Immature natural killer cell (primary cell): ENCODE results near the gene LGI2. TPM values are rescaled to one million over a fixed set of nuclear protein-coding genes. Genes with fewer than 3 reads are reported as not detected.
"Not testable (repeated sequence)": the region's sequence is repeated elsewhere in the genome, so short reads cannot be mapped to it uniquely, and the experiment has no call there.

Experiments used
- DNase-seq, 3 donors: peaks; one replicate each; pipeline ENCODE4 v3.0.0; 2022; ENCODE audit warnings: mixed read lengths in 1 of 3
- H3K27ac Mint-ChIP-seq, 6 donors: one replicate each; pipeline ENCODE4 v1.8.0; 2020; ENCODE audit warnings: mixed read lengths in 6 of 6, mild to moderate bottlenecking in 5 of 6, inconsistent platforms in 4 of 6, moderate library complexity in 3 of 6
- H3K27me3 Mint-ChIP-seq, 3 donors: one replicate each; pipeline ENCODE4 v1.8.0; 2020 to 2021; ENCODE audit warnings: low read depth in 3 of 3, mild to moderate bottlenecking in 3 of 3, mixed read lengths in 3 of 3, moderate library complexity in 3 of 3, inconsistent platforms in 1 of 3
- H3K36me3 Mint-ChIP-seq, 3 donors: one replicate each; pipeline ENCODE4 v1.8.0; 2020; ENCODE audit warnings: mixed read lengths in 3 of 3, inconsistent platforms in 2 of 3, mild to moderate bottlenecking in 2 of 3
- H3K4me1 Mint-ChIP-seq, 2 donors: one replicate each; pipeline ENCODE4 v1.8.0; 2020; ENCODE audit warnings: inconsistent platforms in 2 of 2, mild to moderate bottlenecking in 2 of 2, mixed read lengths in 2 of 2, moderate library complexity in 1 of 2
- H3K4me3 Mint-ChIP-seq, 5 donors: one replicate each; pipeline ENCODE4 v1.8.0; 2020; ENCODE audit warnings: mild to moderate bottlenecking in 5 of 5, mixed read lengths in 5 of 5, inconsistent platforms in 3 of 5, moderate library complexity in 3 of 5
- H3K9me3 Mint-ChIP-seq, 6 donors: one replicate each; pipeline ENCODE4 v1.8.0; 2020; ENCODE audit warnings: mild to moderate bottlenecking in 6 of 6, mixed read lengths in 6 of 6, inconsistent platforms in 4 of 6, moderate library complexity in 3 of 6
- polyA plus RNA-seq, 3 donors: library from polyadenylated mRNA; unstranded; fragments of 300-500 nt; fragmentation: Illumina TruSeq; gene quantifications; one replicate each; pipeline ENCODE4 v1.2.3, GENCODE V29; 2021

Gene LGI2
- polyA plus RNA-seq, 3 donors from 2014 or later: not detected

- Mint-ChIP-seq H3K27me3 (peaks cover 7 to 36% (median 22%) of the 10 kb centered on the region in 3 donors), H3K4me3 (peak overlapping the region in 4 of 5 donors; percentile 11 to 38 (median 26)), H3K36me3 (no peaks in the 10 kb centered on the region), H3K27ac (no peak overlapping the region), H3K4me1 (peaks cover 0 to 3% of the 10 kb centered on the region in 2 donors), H3K9me3 (peaks cover 0 to 4% (median 2%) of the 10 kb centered on the region in 6 donors)
- no peak for DNase-seq
These were observed 1.1 kb downstream of the LGI2 start for GRCh38 chr4:25029479-25030276.

DNA sequence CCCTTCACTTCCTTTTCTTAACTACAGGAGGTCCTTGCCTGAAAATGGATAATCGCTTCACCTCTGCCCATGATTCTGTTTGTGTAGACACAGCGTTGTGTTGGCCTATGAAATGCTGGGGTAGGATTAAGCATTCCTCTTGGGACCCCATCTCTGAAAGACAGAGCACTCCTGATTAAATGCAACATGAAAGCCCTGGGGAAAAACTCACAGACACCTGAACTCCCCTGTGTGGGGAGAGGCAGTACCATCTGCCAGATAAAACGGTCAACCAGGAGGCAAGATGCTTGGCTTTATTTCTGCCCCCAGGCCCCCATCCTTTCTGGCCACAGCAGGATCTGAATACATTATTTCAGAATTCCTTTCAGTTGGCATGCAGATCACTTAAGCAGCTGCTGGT, 1.9 kb downstream of the LGI2 start:
- Mint-ChIP-seq H3K4me1 (peaks cover 0 to 3% of the 10 kb centered on the region in 2 donors), H3K36me3 (no peaks in the 10 kb centered on the region), H3K27ac (no peak overlapping the region), H3K9me3 (peaks cover 0 to 4% (median 0%) of the 10 kb centered on the region in 6 donors), H3K4me3 (no peak overlapping the region), H3K27me3 (peaks cover 7 to 35% (median 19%) of the 10 kb centered on the region in 3 donors)
- DNase-seq: no peak

- H3K9me3 Mint-ChIP-seq: no peaks in the 10 kb centered on the region
- H3K36me3 Mint-ChIP-seq: no peaks in the 10 kb centered on the region
- no peak for DNase-seq
- H3K27me3 Mint-ChIP-seq: peaks cover 0 to 7% (median 6%) of the 10 kb centered on the region in 3 donors
- no peak overlapping the region for H3K4me3 Mint-ChIP-seq
- no peak overlapping the region for H3K27ac Mint-ChIP-seq
- no peaks in the 10 kb centered on the region for H3K4me1 Mint-ChIP-seq
These were observed 8.0 kb downstream of the LGI2 start for GRCh38 chr4:25022766-25023165.

GRCh38 chr4:25021216-25021615, 9.5 kb downstream of the LGI2 start:
- peaks cover 0 to 6% (median 3%) of the 10 kb centered on the region in 3 donors for H3K27me3 Mint-ChIP-seq

GRCh38 chr4:25020236-25020635, 10.5 kb downstream of the LGI2 start:
- no peak for DNase-seq
- Mint-ChIP-seq H3K4me3 (no peak overlapping the region), H3K27ac (no peak overlapping the region), H3K27me3 (peaks cover 0 to 6% (median 3%) of the 10 kb centered on the region in 3 donors), H3K9me3 (no peaks in the 10 kb centered on the region), H3K36me3 (no peaks in the 10 kb centered on the region), H3K4me1 (no peaks in the 10 kb centered on the region)

More at GRCh38 chr4:25021216-25021615, 9.5 kb downstream of the LGI2 start:
- no peaks in the 10 kb centered on the region for H3K9me3 Mint-ChIP-seq
- no peak for DNase-seq
- no peak overlapping the region for H3K27ac Mint-ChIP-seq
- H3K4me3 Mint-ChIP-seq: no peak overlapping the region
- no peaks in the 10 kb centered on the region for H3K4me1 Mint-ChIP-seq
- H3K36me3 Mint-ChIP-seq: no peaks in the 10 kb centered on the region

GRCh38 chr4:25019501-25019900, 11.2 kb downstream of the LGI2 start:
- H3K27me3 Mint-ChIP-seq: peaks cover 0 to 6% (median 3%) of the 10 kb centered on the region in 3 donors
- H3K4me3 Mint-ChIP-seq: no peak overlapping the region
- H3K9me3 Mint-ChIP-seq: no peaks in the 10 kb centered on the region
- H3K36me3 Mint-ChIP-seq: no peaks in the 10 kb centered on the region
- no peaks in the 10 kb centered on the region for H3K4me1 Mint-ChIP-seq
- DNase-seq: no peak
- H3K27ac Mint-ChIP-seq: no peak overlapping the region

DNA sequence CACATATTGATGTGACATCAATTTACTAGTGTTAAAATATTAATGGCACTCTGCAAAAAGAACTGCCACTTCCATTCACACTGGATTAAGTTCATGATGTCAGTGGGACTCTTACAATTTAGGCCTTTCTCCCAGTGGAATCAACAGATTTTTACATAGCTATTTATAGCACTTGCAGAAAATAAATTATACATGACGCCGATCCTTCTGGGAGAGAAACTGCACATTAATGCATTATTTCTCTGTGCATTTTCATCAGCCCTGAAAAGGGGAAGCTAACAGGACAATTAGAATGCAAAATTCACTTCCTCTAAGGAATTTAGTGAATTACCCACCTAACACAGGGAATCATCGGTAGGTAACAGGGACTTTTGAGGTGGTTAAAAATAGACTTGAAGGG, 15.7 kb downstream of the LGI2 start:
- H3K27ac Mint-ChIP-seq: no peak overlapping the region
- no peaks in the 10 kb centered on the region for H3K36me3 Mint-ChIP-seq
- H3K9me3 Mint-ChIP-seq: no peaks in the 10 kb centered on the region

DNA sequence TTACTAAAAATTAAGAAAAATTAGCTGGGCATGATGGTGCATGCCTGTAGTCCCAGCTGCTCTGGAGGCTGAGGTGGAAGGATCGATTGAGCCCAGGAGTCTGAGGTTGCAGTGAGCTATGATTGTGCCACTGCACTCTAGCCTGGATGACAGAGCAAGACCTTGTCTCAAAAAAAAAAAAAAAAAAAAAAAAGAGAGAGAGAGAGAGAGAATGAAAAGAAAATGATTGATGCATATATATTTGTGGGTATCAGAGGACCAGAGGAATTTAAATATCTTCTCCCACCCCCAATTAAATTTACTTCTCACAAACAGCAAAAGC, 16.1 kb downstream of the LGI2 start:
- H3K4me1 Mint-ChIP-seq, H3K27ac Mint-ChIP-seq: not testable (repeated sequence)

More for the DNA sequence above, 15.7 kb downstream of the LGI2 start:
- H3K27me3 Mint-ChIP-seq: peaks cover 2 to 10% (median 3%) of the 10 kb centered on the region in 3 donors
- no peaks in the 10 kb centered on the region for H3K4me1 Mint-ChIP-seq
- no peak overlapping the region for H3K4me3 Mint-ChIP-seq
- DNase-seq: no peak

DNA sequence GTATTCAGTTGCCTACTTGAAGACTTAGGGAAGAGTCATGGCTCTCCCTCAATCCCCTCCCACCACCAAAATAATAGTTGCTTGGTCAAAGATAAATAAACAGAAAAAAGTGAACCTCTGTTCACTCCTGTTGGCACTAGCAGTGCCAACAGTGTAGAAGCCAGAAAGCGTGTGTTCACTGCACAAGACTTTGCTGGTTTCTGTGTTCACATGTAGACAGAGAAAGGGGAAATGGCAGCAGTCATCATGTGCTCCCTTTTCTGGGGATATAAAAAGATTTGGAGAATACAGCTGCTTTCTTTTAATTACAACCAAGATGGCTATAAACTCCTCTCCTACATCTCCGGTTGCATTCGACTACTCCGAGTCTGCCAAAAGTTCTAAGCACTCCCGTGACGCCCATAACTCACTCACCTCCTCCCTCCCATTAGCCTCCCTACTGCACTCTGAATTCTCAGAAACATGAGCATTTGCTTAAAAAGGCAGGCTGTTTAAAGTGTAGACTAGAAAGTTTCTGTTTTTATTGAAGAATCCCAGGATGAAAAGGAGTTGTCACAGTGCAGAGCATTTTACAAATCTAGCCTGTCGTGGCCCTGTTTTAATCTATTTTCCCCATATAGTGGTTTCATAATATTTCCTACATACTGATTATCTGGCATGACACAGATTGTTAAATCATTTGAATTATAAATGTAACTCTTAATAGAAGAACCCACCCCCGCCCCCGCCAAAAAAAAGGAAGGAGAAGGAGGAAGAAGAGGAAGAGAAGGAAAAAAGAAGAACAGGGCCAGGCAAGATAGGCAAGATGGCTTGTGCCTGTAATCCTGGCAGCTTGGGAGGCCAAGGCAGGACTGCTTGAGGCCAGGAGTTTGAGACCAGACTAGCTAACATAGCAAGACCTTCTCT, 16.7 kb downstream of the LGI2 start:
- H3K27me3 Mint-ChIP-seq: peaks cover 0 to 14% (median 4%) of the 10 kb centered on the region in 3 donors
- no peaks in the 10 kb centered on the region for H3K4me1 Mint-ChIP-seq
- H3K36me3 Mint-ChIP-seq: no peaks in the 10 kb centered on the region
- DNase-seq: no peak
- H3K27ac Mint-ChIP-seq: no peak overlapping the region
- no peaks in the 10 kb centered on the region for H3K9me3 Mint-ChIP-seq
- H3K4me3 Mint-ChIP-seq: no peak overlapping the region

More for the DNA sequence above, 16.1 kb downstream of the LGI2 start:
- not testable (repeated sequence) for H3K4me3 Mint-ChIP-seq, H3K9me3 Mint-ChIP-seq, H3K36me3 Mint-ChIP-seq, DNase-seq
- peaks cover 2 to 10% (median 4%) of the 10 kb centered on the region in 3 donors for H3K27me3 Mint-ChIP-seq

DNA sequence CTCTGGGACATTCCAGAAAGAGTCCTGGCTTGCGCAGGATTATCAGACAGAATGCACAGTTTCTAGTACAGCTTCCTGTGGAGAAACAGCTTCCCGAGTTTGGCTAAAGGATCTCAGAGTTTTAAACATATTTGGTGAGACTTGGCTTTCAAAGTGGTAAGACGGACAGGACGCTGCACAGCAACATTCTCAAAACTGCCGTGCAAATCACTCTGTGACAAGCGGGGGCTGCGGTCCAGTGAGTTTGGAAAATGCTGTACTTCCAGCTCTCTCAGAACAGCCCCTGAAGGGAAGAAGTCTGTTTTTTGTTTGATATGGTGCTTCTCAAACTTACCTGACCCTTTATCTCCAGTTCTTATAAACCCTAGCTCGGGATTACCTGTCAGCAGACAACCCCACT, 18.1 kb downstream of the LGI2 start:
- DNase-seq: no peak
- no peaks in the 10 kb centered on the region for H3K36me3 Mint-ChIP-seq
- H3K27me3 Mint-ChIP-seq: peaks cover 0 to 14% (median 4%) of the 10 kb centered on the region in 3 donors
- H3K4me1 Mint-ChIP-seq: no peaks in the 10 kb centered on the region
- H3K9me3 Mint-ChIP-seq: no peaks in the 10 kb centered on the region
- H3K27ac Mint-ChIP-seq: no peak overlapping the region
- H3K4me3 Mint-ChIP-seq: no peak overlapping the region

GRCh38 chr4:25011135-25011866, 19.4 kb downstream of the LGI2 start:
- no peaks in the 10 kb centered on the region for H3K9me3 Mint-ChIP-seq
- H3K4me3 Mint-ChIP-seq: no peak overlapping the region
- DNase-seq: no peak
- no peak overlapping the region for H3K27ac Mint-ChIP-seq
- H3K36me3 Mint-ChIP-seq: no peaks in the 10 kb centered on the region
- H3K4me1 Mint-ChIP-seq: no peaks in the 10 kb centered on the region
- peaks cover 0 to 14% (median 4%) of the 10 kb centered on the region in 3 donors for H3K27me3 Mint-ChIP-seq

DNA sequence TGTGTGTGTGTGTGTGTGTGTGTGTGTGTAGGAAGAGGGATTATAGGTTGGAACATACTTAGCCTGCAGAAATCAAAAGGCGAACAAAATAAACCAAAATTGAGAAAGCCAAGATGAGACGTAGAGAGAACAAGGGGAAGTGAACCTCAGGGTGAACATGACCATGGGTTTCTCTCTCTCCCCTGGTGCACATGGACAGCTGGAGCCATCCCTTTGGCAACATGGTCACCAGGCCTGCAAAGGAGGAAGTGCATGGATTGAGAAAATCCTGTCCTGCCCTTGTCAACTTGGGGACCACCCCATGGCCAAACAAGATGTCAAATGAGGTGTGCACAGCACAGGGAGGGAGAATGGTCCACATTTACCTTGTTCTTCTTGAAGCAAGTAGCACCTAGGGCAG, 23.1 kb downstream of the LGI2 start:
- no peak for DNase-seq
- Mint-ChIP-seq H3K27me3 (peaks cover 0 to 10% (median 1%) of the 10 kb centered on the region in 3 donors), H3K27ac (no peak overlapping the region)

DNA sequence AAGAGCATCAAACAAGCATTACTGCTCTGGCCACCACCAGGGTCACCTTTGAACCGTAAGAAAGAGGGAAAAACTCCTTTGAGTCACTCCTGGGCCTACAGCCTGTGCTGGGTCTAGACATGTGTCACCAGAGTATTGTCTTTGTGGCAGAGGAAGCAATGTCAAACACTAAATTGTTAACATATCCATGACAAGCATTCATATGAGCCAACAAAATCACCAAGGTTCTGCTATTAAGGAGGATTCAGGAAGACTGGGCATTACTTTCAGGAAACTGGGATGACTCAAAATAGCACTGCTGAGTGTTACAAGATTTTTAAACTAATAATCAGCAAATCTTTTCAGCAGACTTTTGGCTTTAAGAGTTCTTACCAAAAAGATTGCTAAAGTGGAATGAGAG, 28.1 kb downstream of the LGI2 start:
- Mint-ChIP-seq H3K4me3 (no peak overlapping the region), H3K27me3 (peaks cover 0 to 2% (median 2%) of the 10 kb centered on the region in 3 donors), H3K27ac (no peak overlapping the region), H3K9me3 (no peaks in the 10 kb centered on the region), H3K4me1 (peaks cover 0 to 29% of the 10 kb centered on the region in 2 donors), H3K36me3 (no peaks in the 10 kb centered on the region)
- DNase-seq: no peak

More for the DNA sequence above, 23.1 kb downstream of the LGI2 start:
- no peaks in the 10 kb centered on the region for H3K9me3 Mint-ChIP-seq
- H3K36me3 Mint-ChIP-seq: no peaks in the 10 kb centered on the region
- H3K4me1 Mint-ChIP-seq: no peaks in the 10 kb centered on the region
- H3K4me3 Mint-ChIP-seq: no peak overlapping the region
